KOPT-K1 (cell line): ENCODE data around the gene RABGGTA.
"Not testable (repeated sequence)": the region's sequence is repeated elsewhere in the genome, so short reads cannot be mapped to it uniquely, and the experiment has no call there.

Source experiments
- H3K27ac ChIP-seq: fragments of 200-600 bp; sonication (generic); 2 replicates; pipeline ENCODE4 v1.5.1; 2016; ENCODE audit warnings: antibody characterized with exemption, mild to moderate bottlenecking, low read depth, low read length; ENCODE audit not compliant: poor library complexity, severe bottlenecking
- H3K36me3 ChIP-seq: fragments of 200-600 bp; sonication (generic); 2 replicates; pipeline ENCODE4 v1.5.1; 2017; ENCODE audit warnings: antibody characterized with exemption, mild to moderate bottlenecking, low read length, moderate library complexity; ENCODE audit not compliant: insufficient read depth
- H3K9me3 ChIP-seq: fragments of 200-600 bp; sonication (generic); 2 replicates; pipeline ENCODE4 v1.5.1; 2017; ENCODE audit warnings: antibody characterized with exemption, low read length, mild to moderate bottlenecking; ENCODE audit not compliant: insufficient read depth, poor library complexity, severe bottlenecking

The RABGGTA gene

DNA sequence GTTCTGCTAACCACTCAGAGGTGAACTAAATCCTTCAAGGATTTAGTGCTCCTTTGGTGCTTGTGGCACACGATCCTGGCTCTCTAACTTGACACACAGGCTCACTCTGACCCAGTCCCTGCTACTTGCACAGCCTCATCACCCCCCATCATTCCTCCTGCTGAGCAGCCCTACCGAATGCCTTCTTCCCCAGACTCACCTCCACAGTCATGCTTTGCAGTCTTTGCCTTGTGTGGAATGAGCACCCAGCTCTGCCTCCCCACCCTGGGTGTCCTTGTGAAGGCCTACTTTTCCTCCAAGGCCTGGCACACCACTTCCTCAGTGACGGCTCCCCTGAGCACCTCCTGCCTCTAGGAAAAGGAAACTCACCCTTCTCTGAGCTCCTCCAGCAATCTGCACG lies 21.0 kb downstream of the RABGGTA start:
- no peaks in the 10 kb centered on the region for H3K36me3 ChIP-seq
- no peak overlapping the region for H3K27ac ChIP-seq
- no peaks in the 10 kb centered on the region for H3K9me3 ChIP-seq

DNA sequence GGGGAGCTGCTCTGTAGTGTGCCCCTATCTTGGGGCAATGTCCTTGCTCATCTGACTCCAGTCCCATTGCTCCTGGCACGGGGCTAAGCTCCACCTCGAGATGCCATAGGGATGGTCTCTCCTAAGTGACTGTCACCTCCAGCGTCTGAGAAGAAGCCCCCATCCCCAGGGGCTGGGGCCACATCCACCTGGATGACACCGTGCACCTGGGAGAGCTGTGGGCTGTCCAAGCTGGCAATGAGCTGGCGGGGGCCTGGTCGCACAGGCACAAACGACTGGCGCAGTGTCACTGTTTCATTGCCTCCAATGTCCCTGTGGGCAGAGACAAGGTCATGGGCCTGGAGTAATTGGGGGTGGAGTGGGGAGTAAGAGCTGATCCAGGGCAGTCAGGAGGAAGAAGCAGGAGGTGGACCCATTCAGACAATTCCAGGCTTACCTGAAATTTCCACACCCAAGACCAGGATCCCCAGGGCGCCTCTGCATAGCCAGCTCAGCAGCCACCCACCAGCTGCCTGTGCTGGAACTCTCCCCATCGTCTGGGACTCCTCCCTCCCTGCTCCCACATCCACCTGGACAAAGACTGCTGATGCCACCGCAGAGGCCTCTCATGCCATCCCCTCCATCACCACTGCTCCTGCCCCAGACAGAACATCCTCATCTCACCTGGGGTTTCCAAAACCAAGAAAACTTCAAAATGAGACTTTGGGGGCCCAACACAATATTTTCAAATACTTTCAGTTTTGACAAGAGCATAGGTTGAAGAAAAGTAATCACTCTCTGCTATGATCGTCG lies 22.0 kb downstream of the RABGGTA start:
- no peaks in the 10 kb centered on the region for H3K36me3 ChIP-seq
- H3K27ac ChIP-seq: no peak overlapping the region
- no peaks in the 10 kb centered on the region for H3K9me3 ChIP-seq

DNA sequence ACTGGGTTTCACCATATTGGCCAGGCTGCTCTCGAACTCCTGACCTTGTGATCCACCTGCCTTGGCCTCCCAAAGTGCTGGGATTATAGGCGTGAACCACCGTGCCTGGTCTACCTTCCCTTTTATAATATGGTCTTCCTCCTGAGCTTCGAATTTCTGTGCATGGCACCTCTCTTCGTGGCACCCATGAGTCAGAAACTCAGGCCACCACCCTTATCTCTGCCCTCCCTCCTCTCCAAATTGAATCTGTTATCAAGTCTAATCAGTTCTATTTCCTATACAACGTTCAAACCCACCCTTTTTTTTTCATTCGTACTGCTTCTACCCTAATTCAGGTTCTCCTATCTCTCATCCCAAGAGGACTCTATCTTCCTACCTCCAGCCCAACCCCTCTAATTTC lies 24.0 kb downstream of the RABGGTA start:
- Histone ChIP-seq H3K9me3 (no peaks in the 10 kb centered on the region), H3K27ac (no peak overlapping the region), H3K36me3 (no peaks in the 10 kb centered on the region)

DNA sequence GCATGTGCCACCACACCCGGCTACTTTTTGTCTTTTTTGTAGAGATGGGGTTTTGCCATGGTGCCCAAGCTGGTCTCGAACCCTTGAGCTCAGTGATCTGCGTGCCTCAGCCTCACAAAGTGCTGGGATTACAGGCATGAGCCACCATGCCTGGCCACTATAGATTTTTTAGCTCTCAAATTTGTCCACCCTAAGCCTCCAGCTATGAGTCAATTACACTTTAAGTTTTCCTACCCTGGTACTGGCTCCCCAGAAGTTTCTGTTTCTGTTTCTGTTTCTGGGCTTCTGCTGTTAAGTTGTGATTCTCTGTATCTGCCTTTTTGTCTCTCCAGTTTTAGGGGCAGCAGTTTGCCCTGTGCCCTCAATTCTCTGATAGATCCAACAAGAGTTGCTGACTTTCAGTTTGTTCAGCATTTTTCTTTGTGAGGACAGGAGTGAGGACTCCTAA lies 24.6 kb downstream of the RABGGTA start:
- Histone ChIP-seq H3K36me3 (no peaks in the 10 kb centered on the region), H3K9me3 (no peaks in the 10 kb centered on the region), H3K27ac (no peak overlapping the region)

DNA sequence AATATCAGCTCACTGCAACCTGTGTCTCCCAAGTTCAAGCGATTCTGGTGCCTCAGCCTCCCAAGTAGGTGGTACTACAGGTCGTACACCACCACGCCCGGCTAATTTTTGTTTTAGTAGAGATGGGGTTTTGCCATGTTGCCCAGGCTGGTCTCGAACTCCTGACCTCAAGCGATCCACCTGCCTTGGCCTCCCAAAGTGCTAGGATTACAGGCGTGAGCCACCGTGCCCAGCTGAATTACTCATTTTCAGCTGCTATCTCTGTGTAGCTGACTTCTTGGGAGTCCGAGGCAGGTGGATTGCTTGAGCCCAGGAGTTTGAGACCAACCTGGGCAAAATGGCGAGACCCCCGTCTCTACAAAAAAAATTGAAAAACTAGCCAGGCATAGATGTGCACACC lies 26.0 kb downstream of the RABGGTA start:
- H3K9me3 ChIP-seq, H3K27ac ChIP-seq: not testable (repeated sequence)
- peaks cover 11% of the 10 kb centered on the region for H3K36me3 ChIP-seq

DNA sequence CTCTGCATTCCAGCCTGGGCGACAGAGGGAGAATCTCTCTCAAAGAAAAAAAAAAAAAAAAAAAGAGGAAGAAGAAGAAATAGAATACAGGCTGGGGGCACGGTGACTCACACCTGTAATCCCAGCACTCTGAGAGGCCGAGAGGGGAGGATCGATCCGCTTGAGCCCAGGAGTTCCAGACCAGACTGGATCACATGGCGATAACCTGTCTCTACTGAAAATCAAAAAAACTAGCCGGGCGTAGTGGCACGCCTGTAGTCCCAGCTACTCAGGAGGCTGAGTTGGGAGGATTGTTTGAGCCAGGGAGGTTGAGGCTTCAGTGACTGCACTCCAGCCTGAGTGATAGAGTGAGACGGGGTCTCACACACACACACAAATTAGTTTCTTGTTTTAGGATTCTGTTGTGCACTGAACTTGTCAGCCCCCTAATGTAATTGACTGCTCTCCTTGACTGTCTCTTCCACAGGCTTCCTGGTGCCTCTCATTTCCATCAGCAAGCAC lies 28.0 kb downstream of the RABGGTA start:
- peak overlapping the region; percentile 94 for H3K27ac ChIP-seq
- H3K9me3 ChIP-seq: no peaks in the 10 kb centered on the region
- H3K36me3 ChIP-seq: peaks cover 31% of the 10 kb centered on the region

DNA sequence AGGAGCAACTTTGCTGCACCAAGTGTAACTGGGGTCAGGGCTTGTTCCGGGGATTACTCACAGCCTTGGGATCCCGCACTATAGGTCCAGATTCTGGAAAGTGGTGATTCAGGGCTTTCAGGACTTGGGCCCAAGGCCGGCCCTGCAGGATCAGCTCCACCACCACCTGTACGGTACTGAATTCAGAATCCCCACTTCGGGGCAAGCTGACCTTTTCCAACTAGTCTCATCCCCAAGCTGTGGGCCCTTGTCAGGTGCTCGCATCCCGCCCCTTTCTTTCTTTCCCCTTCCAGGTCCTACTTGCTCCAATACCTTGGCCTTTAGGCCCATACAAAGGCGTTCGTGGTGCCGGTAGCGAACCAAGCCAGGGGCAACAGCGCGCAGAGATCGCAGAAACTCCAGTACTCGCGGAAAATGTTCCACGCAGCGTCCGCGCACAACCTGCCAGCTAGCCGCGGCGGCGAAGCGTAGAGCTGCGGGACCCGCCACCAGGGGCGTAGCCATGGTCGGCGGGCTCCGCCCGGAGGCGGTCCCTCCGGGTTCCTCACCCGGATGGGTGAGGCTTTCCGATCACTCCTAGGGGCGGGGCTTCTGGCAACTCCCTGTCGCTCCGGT lies 29.5 kb downstream of the RABGGTA start:
- H3K36me3 ChIP-seq: peaks cover 45% of the 10 kb centered on the region
- peak overlapping the region; percentile 94 for H3K27ac ChIP-seq
- no peaks in the 10 kb centered on the region for H3K9me3 ChIP-seq

DNA sequence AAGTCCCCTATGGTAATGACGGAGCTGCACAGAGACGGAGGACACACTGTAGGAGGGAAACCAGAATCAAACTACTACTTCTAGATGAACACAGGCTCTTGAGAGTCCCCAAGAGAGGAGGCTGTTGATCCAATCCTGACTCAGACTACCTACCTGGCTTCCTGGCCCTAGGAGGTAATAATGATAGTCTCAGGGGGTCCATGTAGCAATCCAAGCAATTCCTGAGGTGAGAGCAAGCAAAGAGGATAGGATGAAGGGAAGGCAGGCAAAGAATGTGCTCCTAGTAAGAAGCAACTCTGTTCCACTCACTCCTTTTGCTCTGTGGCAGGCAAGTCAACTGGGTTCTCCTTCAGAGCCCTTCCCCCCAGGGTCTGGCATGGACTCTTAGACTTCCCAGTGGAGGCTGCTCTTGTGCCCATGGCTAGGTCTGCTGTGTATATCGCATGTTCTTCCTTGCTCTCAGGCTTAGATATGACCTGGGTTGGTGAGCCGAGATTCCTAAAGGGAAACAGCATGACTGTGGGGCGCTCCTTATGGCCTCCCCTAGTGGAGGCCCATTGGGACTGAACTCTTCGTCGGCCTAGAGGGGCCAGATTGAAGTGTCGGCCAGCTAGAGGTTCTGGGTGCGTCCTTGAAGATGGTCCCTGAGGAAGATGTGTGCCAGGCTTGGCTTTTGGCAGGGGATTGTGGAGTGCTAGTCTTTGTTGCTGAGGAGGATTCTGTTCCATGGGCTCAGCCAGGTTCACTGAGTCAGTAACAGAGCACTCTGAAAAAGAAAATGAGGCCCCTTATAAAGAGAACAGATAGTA lies 31.1 kb downstream of the RABGGTA start:
- peaks cover 62% of the 10 kb centered on the region for H3K36me3 ChIP-seq
- H3K9me3 ChIP-seq: no peaks in the 10 kb centered on the region
- no peak overlapping the region for H3K27ac ChIP-seq

DNA sequence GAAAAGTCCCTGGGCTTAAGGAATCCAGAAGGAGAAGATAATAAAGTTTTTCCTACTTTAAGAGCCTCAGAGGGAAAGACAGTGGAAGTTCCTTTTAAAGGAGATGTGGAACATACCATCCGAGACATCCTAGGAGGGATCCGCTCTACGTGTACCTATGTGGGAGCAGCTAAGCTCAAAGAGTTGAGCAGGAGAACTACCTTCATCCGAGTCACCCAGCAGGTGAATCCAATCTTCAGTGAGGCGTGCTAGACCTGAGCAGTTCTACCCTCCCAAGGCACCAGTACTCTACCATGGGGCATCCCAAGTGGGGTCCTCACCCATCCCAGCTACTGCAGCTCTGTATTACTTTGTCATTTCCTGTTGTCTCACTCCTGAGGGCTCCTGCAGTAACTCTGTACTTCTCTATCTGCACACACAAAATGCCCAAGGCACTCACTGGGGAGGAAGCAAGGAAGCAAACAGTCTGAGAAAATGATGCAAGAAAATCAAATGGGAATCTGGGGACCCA lies 32.8 kb downstream of the RABGGTA start:
- H3K27ac ChIP-seq: no peak overlapping the region
- H3K9me3 ChIP-seq: no peaks in the 10 kb centered on the region
- peaks cover 73% of the 10 kb centered on the region for H3K36me3 ChIP-seq

DNA sequence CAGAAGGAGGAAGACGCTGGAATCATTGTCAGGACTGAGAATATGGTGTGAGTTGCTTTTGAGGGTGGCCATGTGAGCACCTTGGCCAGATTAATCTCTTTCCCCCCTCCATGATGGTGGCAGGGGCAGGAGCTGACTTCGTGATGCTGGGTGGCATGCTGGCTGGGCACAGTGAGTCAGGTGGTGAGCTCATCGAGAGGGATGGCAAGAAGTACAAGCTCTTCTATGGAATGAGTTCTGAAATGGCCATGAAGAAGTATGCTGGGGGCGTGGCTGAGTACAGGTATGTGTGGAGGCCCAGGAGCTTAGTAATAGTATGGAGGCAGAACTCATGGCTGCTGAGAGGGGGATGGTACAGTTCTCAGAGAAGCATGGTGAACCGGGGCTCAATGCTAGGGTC lies 33.3 kb downstream of the RABGGTA start:
- Histone ChIP-seq H3K9me3 (no peaks in the 10 kb centered on the region), H3K36me3 (peaks cover 73% of the 10 kb centered on the region), H3K27ac (no peak overlapping the region)

DNA sequence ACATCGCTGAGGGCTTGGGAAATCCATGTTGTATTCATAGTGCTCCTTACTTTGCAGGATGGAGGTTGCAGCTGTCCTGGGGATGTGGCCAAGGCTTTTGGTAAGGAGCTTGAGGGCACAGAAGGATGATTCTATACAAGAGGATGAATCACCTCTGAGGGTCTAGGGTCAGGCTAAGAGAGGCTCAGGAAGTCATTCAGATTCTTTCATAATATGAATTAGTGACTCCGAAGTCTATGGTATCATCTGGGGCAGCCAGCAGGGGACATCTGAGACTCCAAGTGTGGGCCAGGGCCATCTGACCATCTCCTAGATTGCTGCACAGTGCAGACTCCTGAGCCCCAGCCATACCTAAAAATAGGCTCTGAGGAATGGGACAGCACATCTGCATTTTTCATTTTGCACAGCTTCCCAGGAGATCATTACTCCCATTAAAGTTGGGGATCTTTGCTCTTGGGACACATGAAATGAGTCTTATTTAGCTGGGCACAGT lies 33.9 kb downstream of the RABGGTA start:
- peaks cover 73% of the 10 kb centered on the region for H3K36me3 ChIP-seq
- H3K9me3 ChIP-seq: no peaks in the 10 kb centered on the region
- no peak overlapping the region for H3K27ac ChIP-seq

DNA sequence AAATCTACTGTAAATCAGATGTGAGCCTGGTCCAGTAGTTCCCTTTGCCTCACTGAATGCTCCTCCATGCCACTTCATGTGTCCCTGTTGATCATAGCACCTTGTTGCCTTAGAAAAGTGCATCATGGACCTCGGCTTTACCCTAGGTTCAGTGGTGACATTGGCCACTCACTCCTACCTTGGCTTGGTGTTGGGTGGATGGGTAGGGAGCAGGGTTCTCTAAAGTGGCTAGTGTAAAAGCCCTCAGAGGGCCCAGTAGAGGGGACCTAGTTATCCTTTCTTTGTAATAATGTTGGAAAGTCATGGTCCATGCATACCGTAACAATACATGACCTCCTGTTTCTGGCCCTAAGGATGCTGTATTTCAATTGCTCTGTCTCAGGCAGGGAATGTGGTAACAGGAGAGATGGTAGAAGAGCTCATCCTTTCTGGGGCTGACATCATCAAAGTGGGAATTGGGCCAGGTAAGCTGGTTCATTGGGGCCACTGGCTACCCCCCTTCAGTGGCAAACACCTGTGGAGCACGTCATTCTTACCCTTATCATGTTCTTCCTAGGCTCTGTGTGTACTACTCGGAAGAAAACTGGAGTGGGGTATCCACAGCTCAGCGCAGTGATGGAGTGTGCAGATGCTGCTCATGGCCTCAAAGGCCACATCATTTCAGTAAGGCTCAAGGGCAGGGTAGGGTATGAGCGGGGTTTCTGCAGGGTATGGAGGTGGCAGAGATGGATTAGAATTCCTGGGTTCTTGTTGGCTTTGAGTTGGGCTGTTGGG lies 34.5 kb downstream of the RABGGTA start:
- Histone ChIP-seq H3K27ac (no peak overlapping the region), H3K9me3 (no peaks in the 10 kb centered on the region), H3K36me3 (peaks cover 73% of the 10 kb centered on the region)

DNA sequence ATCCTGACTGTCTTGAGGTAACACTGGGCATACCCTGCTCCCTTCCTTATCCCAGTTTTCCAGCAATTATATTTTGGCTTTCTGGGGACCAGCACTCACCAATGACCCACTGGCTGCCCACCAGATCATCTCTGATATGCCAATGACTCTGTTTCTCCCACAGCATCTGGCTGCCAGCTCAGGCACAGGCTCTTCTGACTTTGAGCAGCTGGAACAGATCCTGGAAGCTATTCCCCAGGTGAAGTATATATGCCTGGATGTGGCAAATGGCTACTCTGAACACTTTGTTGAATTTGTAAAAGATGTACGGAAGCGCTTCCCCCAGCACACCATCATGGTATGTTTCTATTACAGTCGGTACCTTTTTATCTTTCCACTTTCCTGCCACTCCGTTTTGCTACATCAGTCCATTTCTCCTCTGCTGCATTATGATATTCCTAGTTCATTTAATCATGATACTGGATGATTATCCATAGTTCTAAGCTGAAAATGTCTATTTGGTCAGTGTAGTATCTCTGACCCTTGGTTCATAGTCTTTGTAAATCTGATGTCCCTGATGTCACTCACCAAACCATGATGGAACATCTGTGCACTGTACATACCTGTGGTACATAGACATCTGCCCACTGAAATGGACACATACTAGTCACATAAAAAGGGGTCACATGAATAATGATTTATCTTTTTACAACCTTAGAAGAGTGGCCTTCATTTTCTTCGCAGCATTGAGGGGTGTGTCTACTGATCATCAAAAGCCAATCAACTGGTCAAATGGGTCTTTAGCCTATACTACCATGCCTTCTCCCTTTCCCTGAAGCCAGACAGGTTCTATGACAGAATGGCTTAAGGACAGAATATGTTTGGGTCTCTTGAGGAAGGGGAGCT lies 35.4 kb downstream of the RABGGTA start:
- Histone ChIP-seq H3K9me3 (no peaks in the 10 kb centered on the region), H3K27ac (no peak overlapping the region), H3K36me3 (peaks cover 69% of the 10 kb centered on the region)
